Fibroblast of skin of right quadriceps (primary cell): ENCODE data around the gene SH3RF3.
"Not testable (repeated sequence)": the region's sequence is repeated elsewhere in the genome, so short reads cannot be mapped to it uniquely, and the experiment has no call there.

Source experiments
- DNase-seq: peaks from one replicate; pipeline ENCODE4 v3.0.0-alpha.2; 2013

The SH3RF3 gene

DNA sequence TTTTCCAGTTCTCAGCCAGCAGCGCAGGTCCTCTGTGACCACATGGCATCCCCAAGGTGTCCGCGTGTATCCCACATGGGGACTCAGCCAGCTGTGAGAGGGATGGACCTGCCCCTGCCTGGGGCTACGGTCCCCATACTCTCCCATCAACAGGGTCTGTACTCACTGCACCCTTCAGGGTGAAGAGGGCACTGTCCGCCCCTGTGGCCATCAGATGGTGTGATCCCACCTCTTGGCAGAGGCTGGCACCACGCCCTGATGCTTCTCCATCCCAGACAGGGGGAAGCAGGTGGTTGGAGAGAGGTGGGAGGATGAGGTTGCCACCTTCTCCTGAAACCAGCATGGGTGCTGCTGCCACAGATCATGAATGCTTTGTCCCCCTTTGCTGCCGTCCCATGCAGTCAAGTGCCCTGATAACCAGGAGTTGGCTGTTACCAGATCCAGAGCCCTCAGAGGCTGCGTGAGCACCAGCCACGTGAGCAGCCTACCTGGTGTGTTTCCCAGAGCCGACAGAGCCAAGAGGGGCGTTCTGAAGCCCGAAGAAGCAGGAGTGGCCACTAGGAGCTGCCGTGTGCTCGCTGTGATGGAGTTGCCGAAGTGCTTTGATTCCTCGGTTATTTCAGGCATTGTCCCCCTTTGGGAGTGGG, 93.9 kb downstream of the SH3RF3 start:
- DNase-seq, result no peak

DNA sequence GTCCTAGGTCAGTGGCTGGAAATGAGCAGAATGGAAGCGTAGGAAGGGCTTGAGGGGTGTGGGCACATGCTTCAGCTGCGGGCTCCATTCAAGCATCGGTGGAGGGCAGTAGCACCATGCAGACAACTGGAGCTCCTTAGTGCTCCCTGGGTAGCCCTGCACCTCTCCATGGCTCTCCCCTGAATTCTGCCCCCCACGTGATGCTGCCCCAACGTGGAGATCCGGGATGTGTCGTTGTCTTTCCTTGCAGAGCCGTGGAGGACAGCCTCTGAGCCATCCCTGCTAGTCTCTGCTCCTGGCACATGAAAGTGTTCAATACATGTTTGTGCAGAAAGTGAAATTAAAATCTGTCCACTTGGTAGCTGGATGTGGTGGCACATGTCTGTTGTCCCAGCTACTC, 94.5 kb downstream of the SH3RF3 start:
- DNase-seq, result no peak

DNA sequence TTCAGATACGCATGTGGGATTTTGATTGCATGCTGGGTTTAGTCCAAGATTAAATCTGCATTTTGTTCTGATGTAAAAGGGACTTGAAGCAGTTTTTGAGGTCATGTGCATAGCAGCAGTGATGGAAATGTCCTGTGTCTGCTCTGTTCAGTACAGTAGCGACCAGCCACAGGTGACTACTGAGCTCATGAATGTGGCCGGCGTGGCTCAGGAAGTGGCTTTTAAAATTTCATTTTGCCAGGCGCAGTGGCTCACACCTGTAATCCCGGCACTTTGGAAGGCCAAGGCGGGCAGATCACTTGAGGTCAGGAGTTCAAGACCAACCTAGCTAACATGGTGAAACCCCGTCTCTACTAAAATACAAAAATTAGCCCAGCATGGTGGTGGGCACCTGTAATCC, 95.3 kb downstream of the SH3RF3 start:
- not testable (repeated sequence) for DNase-seq

DNA sequence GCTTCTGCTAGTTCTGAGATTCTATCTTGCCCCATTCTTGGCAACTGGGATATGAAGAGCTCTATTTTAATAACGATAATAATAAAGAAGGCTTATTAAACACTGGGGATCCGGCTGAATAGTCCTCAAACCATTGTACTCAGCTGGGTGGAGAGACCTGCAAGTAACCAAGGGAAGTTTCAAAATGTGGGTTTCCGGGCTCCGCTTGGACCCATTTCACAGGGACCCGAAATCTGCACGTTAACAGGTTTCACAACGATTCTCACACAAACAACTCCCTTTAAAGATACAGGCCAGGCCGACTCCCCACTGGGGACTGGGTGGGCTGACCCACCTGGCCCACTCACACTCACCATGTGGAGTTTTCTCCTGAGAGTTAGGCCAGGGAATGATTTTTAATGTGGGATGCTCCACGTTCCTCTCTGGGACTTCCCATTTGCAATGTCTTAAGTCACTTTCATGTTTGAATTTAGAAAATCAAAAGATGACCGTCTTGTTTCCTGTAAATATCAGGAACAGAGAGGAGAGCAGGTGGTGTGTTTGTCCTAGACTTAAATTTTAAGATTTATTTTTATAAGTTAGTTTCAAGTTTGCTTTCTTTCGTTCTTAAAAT, 96.3 kb downstream of the SH3RF3 start:
- DNase-seq, result no peak

DNA sequence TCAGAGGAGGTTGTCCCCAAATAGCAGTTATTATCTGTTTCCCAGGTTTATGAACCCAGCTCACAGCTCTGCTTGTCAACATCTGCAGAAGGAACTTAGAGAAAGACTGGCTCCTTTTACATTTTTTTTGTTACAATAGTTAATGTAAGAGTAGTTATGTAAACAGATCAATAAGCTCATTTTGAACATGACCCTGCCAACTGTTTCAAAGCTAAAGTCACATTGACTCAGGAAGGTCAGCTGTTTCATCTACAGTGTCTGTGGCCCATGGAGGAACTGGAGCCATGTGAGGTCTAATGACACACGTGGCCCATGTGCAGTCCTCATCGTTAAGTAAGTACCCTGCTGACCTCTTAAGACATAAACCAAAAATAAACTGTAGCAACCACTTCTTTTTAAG, 97.1 kb downstream of the SH3RF3 start:
- DNase-seq, result no peak

DNA sequence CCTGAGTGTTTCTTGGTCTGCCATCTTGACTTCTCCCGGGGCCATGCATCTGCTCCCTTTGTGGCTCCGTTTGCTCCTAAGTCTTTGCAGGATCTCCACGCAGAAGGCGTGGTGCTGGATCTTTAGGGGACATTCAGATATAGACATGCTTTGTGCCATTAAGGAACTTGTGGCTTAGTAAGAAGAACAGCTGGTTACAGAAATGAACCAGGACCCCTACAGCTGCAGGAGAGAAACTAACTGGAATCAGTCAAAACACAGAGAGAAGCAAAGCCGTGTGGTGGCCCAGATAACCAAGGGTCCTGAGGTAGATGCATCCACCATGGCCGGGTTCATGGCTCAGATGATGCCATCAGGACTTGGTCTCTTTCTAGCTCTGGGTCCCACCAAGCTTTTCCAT, 97.6 kb downstream of the SH3RF3 start:
- DNase-seq, result no peak

DNA sequence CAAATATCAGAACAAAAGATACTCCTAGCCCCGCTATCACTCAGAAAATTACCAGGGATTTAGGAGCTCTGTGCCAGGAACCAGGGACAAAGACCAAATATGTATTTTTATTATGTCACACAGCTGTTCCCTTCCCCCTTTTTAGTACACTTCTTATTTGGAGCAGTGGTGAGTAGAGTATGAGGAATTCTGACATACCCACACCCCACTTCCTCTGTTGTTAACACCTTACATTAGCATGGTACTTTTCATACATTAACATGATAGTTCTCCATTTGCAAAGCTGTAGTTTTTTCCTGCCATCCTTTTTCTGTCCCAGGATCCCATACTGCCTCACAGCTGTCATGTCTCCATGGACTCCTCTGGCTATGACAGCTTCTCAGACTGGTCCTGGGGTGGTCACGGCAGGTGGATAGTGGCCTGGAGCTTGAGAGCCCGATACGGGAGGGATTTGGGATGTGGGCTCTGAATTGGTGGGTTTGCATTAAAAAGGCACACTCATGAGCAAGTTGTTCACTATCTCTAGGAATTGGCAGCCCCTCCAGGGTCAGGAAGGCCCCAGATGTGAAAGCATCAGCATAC, 100.2 kb downstream of the SH3RF3 start:
- DNase-seq, result peak; percentile 22

DNA sequence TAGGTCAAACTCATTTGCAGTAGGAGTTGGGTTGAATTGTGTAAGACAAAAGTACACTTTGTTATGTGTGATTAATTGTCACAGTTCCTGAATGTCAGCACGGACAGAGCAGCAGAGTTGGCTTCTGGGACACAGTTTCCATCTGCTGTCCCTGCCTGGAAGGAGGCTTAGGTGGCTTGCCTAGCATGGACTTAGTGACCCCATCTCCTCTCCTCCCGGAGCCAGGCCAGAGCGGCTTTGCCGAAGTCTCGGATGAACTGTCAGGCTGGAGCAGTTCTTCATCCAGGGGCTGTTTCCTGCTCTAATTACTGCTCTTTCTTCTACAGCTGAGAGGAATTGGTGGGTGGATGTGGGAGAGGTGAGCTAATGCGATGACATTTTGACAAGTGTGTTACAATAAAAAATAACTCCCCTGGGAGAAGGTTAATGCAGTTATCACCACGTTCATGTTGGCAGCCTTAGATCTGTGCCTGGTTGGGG, 102.0 kb downstream of the SH3RF3 start:
- DNase-seq, result peak; percentile 18

DNA sequence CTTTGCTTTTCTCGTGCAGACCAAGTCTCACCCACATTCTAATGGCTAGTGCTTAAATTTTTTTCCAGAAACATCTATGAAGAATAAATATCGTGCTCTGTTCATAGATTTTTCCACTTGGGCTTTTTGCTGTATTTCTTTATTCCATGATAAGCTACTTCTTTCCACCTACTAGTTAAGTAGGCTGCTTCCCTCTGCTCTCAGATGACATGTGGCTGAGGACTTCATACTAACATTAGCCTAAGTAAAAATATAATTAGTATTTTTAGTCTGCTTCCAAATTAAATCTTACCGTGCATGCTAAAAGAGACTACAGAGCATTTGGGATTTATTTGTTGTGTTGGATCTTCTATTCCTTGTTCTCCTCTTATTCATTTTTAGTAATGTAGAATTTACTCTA, 102.4 kb downstream of the SH3RF3 start:
- no peak for DNase-seq

DNA sequence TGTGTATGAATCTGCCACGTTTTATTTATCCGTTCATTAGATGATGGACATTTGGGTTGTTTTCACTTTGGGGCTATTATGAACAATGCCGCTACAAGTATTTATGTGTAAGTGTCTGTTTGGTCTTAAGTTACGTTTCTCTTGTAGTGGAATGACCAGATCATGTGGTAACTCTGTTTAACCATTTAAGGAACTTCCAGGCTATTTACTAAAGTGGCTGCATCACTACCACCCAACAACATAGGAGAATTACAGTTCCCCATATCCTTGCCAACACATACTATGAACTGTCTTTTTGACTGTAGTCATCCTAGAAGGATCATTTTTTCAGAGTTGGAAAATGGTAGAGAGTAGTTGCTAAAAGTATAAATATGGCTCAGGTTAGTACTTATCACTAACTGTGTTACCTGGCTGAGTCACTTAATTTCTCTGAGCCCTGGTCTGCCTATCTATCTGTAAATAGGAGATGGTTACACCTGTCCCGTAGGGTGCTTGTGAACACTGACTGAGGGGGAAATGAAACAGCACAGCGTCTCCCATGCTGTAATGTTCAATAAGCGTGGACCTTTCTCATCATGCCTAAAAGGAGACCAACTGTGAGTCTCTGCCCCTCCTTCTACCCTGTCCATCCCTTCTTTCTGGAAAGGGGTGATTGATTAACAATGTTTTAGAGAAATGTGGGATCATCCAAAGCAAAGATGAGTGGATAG, 103.1 kb downstream of the SH3RF3 start:
- DNase-seq, result no peak

DNA sequence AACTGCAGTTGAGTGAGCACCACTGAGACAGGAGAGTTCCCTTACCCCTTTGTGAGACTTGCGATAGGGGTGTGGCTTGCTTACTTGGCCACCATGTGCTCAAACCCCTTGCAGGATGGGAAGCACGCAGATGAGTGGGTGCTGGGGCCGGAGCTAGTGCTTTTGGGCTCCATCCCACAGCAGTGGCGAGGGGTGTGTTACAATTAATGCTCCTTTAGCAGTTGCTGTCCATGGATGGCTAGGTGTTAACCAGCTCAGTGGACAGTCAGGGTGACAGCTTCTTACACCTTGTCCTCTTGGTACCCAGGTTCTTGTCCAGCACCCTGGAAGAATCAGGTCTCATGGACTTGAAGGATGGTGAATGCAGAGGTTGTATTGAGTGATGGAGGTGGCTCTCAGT, 103.9 kb downstream of the SH3RF3 start:
- no peak for DNase-seq

DNA sequence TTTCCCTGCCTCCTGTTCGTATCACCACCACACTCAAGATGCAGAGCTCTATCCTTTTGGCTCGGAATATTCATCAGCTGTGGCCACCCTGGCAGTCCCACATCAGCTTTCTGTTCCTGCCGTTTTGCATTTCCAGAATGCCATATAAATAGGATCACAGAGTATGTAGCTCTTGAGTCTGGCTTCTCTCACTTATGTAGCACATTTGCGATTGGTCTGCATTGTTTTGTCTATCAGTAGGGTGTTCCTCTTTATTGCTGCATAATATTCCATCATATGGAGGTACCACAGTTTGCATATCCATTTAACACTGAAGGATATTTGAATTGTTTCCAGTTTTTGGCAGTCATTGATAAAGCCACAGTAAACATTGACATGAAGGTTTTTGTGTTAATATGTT, 104.6 kb downstream of the SH3RF3 start:
- DNase-seq, result no peak

DNA sequence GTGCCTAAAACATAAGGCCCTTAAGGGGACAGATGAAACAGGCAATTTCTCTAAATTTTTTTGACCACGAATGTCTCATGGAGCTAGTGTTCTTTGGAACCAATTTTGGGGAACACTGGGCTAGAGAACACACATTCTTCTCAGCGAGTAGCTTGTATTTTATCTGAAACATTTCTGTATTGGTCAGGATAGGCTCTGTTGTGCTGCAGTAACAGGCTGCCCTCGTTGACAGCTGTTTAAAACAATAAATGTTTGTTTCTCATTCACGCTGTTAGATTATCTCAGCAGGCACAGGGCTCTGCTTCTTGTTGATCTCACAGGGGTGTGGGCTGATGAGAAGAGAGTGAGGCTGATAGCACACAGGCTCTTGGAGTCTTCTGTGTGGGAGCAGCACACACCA, 105.3 kb downstream of the SH3RF3 start:
- no peak for DNase-seq

DNA sequence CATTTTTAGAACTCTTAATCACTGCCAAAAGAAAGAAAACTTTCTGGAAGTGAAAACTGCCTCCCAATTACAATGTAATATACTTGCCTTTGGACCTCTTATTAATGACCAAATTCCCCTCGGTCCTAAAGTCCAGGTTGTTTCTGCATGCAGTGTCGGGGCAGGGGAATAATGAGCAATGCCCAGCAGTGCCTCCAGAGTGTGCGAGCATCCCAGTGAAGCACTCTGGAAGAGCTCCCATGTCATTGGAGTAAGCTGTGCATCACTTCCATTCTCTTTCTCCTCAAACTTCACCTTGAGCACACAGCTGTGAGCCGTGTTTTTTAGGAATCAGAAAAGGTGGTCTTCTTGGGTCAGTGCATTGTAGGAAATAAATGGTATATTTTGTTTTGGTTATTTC, 107.1 kb downstream of the SH3RF3 start:
- no peak for DNase-seq

DNA sequence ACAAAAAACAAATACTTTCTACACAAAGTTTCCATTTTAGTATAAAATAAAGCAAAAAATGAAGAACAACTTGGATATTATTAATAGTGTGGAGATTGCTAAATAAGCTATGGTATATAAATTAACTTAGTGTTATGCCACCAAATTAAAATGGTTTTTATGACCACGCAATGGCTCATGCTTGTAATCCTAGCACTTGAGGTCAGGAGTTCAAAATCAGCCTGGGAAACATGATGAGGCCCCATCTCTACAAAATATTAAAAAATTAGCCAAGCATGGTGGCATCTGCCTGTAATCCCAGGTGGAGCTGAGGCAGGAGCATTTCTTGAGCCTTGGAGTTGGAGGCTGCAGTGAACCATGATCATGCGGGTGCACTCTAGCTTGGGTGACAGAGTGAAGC, 108.8 kb downstream of the SH3RF3 start:
- no peak for DNase-seq

DNA sequence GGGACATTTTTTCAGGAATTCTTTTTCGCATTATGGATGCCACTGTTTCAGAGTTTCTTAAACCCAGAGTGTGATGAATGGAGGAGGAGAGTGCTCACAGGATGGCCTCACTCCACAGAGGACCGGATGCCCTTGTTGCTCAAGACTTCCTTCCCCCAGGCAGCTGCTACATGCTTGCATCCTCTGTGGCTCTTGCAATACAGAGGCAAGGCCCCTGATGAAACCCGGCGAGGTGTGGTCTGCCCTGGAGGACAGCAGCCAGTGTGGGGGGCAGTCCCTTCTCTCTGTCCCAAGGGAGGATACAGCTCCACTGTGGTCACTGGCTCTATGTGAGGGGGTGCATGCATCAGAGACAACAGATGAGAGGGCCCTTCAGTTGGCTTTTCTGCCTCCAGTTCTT, 109.6 kb downstream of the SH3RF3 start:
- DNase-seq, result peak; percentile 76

DNA sequence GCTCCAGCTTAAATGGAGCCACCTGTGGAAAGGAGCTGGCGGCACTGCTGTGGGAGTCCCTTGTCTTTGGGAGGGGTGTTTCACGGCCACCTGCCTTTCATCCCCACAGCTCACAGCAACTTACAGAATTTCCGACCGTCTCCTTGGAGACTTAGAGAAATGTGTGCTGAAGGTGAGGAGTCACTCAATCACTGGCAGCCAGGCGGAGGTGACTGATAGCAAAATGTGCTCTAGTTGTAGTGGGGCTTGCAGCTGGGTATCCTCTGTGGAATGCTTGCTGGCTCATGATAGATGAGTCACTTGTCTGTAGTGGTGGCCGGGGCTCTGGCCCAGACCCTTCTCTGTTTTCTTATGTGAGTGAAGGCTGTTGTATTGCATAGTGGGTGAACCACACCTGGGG, 110.7 kb downstream of the SH3RF3 start:
- DNase-seq, result peak; percentile 67

DNA sequence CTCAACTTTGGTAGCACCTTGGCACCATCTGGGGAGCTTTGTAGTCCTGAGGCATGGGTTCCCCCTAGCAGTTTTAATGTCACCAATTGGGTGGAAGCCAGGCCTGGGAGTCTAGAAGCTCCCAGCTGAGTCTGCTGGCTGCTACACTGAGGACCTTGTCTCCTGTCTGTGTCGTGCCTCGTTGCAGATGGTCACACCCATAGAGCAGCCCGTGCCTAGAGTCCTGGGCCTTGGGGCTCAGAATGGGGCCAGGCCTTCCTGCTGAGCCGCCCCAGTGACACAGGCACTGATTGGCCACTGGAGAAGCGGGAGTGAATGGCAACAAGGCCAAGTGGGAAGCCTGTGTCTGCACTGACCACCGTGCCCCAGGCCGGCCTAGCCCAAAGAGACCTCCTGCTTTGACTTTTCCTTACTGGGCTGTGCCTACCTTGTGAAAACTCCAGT, 113.2 kb downstream of the SH3RF3 start:
- DNase-seq, result no peak

DNA sequence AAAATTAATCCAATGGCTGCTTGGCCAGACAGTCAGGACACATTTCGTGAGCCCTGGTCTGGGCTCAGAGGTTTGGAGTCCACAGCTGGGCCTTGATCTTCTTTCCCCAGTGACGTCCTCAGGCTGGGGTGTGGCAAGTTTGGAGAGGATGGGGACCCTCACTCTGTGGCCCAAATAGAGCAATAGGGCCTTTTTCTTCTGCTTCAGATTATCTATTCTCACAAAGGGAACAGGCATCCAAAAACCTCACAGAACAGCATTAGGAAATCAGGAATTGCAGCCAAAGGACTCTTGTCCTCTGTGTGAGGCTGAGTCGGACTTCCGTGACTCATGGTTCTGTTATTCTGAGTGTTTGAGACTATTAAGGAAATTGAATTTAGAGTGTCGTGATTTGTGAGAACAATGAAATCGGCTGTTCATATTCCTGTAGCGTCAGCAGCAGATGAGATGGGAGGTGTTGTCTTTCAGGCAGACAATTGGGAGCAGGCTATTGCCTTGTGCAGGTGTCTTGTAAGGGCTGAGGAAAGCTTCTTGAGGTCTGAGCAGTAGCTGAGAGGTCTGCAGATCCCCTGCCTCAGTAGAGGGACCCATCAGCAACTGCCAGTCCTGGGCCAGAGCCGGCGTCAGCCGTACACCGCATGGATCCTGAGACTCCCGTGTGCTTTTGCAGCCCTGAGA, 113.8 kb downstream of the SH3RF3 start:
- peak; percentile 91 for DNase-seq

DNA sequence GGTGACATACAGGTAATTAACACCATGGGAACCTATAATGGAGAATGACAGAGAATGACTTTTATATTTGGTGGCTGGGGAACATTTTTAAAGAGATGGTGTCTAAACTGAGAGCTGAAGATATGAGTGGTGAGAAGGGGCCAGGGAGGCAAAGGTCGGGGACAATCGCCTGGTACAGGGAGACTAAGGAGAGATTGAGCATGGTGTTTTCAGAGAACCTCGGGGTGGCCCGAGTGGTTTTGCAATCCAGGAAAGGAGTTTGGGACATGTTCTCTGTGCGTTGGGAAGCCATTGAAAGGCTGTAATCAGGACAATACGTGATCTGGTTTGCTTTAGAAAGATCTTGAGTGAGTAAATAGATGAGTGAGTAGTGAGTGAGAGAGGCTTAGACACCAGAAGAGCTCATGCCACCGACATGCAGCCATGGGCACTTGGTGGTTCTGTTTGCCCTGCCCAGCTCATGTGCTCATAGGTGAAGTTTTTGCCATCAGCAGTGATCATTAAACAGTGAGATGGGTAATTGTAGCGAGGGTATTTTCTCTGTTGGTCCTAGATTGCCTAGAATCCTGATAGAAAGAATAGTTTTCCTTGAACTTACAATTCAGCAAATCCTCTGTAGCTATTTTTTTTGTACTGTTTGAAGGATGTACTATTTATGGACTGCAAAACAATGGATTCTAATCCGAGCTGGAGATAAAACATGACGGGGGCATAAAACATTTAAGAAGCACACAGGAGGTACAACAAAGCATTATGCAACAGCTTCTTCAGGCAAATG, 114.7 kb downstream of the SH3RF3 start:
- DNase-seq, result no peak

DNA sequence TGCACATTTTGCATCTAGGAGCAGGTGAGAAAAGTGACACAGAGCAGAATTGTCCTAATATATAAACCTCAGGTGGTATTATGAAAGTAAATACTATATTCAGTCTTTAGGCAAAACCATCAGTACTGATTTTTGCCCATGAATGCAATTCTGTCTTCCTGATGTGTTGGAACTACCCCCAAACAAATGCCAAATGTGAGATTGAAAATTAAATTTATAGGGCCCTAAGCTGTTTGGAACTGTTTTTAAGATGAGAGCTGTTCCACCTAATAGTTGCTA, 115.2 kb downstream of the SH3RF3 start:
- DNase-seq, result no peak

DNA sequence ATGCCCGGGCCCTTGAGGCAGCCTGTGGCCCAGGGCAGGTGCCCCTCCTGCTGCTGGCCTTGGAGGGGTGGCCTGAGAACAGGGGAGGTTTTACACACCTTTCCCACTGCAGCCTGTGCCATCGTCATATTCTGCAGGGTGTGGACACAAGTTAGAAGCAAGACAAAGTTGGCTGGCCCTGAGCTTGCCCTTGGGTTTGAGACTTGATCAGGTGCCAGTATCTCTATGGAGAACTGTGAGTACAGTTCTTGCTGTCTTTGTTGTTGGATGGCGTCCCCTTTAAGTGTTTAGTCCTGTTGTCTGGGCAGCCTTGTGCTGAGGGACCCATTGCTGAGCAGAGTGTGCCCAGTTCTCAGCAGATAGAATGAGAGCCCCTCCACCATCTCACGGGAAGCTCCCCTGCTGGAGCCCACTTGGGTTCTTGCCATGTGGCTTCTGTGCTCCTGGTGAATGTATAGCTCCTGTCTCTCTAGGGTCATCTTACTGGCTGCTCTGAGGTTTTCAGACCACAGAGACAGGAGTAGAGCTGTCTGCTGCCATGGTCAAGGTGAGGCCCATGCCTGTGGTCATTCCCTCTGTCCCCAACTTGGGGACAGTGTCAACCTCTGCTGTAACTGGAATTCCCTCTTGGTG, 115.9 kb downstream of the SH3RF3 start:
- DNase-seq, result no peak
